ENCODE data around the gene PSTPIP1. TPM values are rescaled to one million over a fixed set of nuclear protein-coding genes. Genes with fewer than 3 reads are reported as not detected.

PSTPIP1 gene
- total and polyA plus RNA-seq, 2 of the 8 experiments (the other 6 are each of a cell fraction or from before 2014, with no cell fraction given) = 1.6 to 1.8 TPM

DNA sequence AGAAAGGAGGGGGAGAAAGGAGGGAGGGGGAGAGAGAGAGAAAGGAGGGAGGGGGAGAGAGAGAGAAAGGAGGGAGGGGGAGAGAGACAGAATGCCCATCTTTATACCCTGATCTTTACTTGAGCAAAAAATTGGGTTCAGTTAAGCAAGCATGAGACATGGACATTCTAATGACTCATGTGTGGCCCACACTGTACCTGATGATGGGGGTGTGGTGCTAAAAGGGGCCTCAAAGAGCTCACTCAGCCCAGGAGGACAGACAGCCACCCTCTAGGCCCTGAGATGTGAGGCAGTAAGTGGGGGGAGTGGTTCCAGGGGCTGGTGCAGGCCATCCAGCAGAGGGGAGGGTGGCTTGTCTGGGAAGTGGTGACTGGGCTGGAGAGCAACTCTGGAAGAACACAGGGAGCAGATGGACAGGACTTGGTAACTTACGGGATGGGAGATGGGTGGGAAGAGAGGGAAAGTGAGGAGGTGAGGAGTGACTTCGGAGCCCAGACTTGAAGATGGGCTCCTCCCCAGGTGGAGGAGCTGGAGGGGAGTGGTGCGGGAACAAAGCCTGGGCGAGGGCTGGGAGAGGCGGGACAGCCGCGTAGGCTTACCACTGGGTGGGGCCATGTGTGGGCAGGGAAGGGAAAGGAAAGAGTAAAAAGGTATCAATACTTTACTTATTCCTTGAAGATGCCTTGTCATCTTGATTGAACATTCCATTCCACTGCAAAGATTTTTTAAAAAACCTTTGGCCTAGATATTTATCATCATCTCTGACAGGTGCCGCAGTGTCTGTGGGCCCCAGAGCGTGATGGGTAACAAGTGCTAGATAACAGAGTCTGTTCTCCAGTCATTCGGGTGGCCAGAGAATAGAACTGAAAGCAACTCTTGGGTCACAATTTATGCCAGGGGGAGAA is 43.6 kb downstream of the PSTPIP1 start (continued):
- TF ChIP-seq RBBP5 (IDR thresholded peaks at IDR 0.05; ENCODE audit: borderline replicate concordance, low read depth, low read length) (no peak), RXRA (IDR thresholded peaks at IDR 0.05; ENCODE audit: insufficient read depth, low read depth, low read length) (no peak), SP2 (IDR thresholded peaks at IDR 0.05; ENCODE audit: low read length) (no peak), CBX5 (IDR thresholded peaks at IDR 0.05; ENCODE audit: low read depth, low read length) (no peak), JUN (IDR thresholded peaks at IDR 0.05; ENCODE audit: low read depth, low read length) (no peak), KDM4A (IDR thresholded peaks at IDR 0.05; ENCODE audit: low read depth, low read length, severe bottlenecking) (no peak)
- TF ChIP-seq, protein P1, sequence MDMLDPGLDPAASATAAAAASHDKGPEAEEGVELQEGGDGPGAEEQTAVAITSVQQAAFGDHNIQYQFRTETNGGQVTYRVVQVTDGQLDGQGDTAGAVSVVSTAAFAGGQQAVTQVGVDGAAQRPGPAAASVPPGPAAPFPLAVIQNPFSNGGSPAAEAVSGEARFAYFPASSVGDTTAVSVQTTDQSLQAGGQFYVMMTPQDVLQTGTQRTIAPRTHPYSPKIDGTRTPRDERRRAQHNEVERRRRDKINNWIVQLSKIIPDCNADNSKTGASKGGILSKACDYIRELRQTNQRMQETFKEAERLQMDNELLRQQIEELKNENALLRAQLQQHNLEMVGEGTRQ (IDR thresholded peaks at IDR 0.05; ENCODE audit: low read length) = no peak
